Left cardiac atrium (tissue), 4 donors: ENCODE measurements around the gene TOPAZ1. TPM values are rescaled to one million over a fixed set of nuclear protein-coding genes. Genes with fewer than 3 reads are reported as not detected.

Experiments
- ATAC-seq, 2 donors: fragments of 200-7000 bp; cut with Tn5 transposase; one replicate each; pipeline ENCODE4 v1.9.1; 2020; ENCODE audit warnings: mild to moderate bottlenecking in 2 of 2, moderate library complexity in 2 of 2
- DNase-seq: peaks from one replicate; pipeline ENCODE4 v3.0.0-alpha.2; 2020
- intact Hi-C, 2 donors: fragments of 100-400 bp; cut with DNase I; formaldehyde crosslinking; loops; one replicate each; pipeline versions ENCODE4 v1.14.1 to v1.15.1; 2022 to 2023
- total RNA-seq, 2 donors: library from RNA; stranded (reverse); fragmentation: NEBNext Ultra II Directional; extraction: Animal tissue kit (Norgen Biotek cat#: 25700); gene quantifications; one replicate each; pipeline ENCODE4 v1.2.1, GENCODE V29; 2021
- donor health status: DM: no; HTN: yes; CAD: no.
- donor health status: DM: no; HTN: yes; CAD: no; lungs with severe emphysema.
- donor health status: DM: yes; HTN: yes; CAD: no.
- donor health status: Dilated cardiomyopathy.

TOPAZ1 gene
- total RNA-seq, 2 donors from 2014 or later: not detected

- no peak for DNase-seq
- ATAC-seq: peak; percentile 97
- intact Hi-C loops: loop anchor here in 1 of 2 donors (5.0 kb wide), 1 partner anchor 47 kb away; no protein-coding TSS in a partner anchor
These were observed 113.8 kb downstream of the TOPAZ1 start for GRCh38 chr3:44355362-44356033.

DNA sequence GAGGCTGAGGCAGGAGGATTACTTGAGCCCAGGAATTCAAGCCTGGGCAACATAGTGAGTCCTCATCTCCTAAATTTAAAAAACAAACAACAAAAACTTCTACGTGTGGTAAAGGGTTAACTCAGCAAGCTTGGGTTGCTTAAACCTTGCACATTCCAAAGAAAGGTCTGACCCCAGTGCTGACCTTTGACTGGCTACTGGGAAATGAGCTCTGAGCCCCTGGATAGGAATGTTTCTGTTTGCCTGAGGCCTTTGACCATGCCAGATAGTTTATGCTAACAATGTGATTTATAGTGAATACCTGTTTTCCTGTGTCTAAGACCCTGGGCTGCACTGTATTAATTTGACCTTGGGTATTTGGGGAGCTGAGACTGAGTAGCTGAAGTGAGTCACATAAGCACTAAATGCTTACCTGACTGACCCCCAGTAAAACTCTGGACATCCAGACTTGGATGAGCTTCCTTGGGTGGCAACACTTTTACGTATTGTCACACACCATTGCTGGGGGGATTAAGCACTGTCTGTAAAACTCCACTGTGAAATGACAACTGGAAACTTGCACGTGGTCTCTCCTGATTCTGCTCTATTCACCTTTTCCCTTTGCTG, 117.6 kb downstream of the TOPAZ1 start:
- no peak for ATAC-seq
- intact Hi-C loops: loop anchor here in 1 of 2 donors (5.0 kb wide), 1 partner anchor 43 kb away; no protein-coding TSS in a partner anchor
- DNase-seq: no peak

GRCh38 chr3:44363591-44363990, 121.9 kb downstream of the TOPAZ1 start:
- ATAC-seq (no peak), DNase-seq (no peak)
- intact Hi-C loops: no loop called here

DNA sequence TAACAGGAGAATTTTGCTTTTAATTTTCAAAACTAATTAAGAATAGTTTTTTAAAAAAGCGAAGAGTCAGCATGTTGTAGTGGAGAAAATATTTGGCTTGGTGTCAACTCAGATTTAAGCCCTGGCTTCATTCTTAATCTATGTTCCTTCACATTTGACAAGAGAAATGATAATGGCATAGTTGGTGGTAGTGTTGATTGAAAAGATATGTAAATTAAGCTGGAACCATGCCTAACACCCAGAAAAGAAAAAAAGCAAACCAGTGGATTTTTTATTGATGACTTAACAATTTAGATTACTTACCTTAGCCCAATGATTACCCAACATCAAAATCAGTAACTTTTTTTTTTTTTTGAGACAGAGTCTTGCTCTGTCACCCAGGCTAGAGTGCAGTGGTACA, 124.3 kb downstream of the TOPAZ1 start:
- intact Hi-C loops: no loop called here
- DNase-seq (no peak), ATAC-seq (no peak)

DNA sequence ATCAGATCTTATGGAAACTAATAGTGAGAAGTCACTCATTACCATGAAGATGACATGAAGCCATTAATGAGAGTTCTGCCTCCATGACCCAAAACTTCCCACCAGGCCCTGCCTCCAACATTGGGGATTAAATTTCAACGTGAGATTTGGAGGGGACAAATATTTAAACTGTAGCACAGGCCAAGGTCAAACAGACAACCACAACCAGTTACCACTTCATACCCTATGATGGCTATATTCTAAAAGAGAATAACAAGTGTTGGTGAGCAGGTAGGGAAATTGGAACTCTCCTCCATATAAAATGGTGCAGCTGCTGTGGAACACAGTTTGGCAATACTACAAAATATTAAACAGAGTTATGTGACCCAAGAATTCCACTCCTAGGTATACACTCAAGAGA, 133.8 kb downstream of the TOPAZ1 start:
- DNase-seq (no peak), ATAC-seq (no peak)
- intact Hi-C loops: no loop called here

Other genes starting within 250 kb of the TOPAZ1 start
- gene TCAIM, start 96.9 kb downstream of the TOPAZ1 start, total RNA-seq: 10 to 100 TPM; 22.9 to 26.7 TPM
- gene ZNF445, start 235.8 kb downstream of the TOPAZ1 start, total RNA-seq: 10 to 100 TPM; 11.1 to 13.5 TPM